Retinal pigment epithelial cell (primary cell): ENCODE measurements around the gene MLF2.

Experiments
- DNase-seq: peaks from one replicate; pipeline ENCODE4 v3.0.0-alpha.2; 2010; ENCODE audit warnings: low read depth
- H3K4me3 ChIP-seq: 2 replicates; pipeline ENCODE4 v1.5.1; 2011; ENCODE audit warnings: mild to moderate bottlenecking, low read length, control low read depth, moderate library complexity
- TF ChIP-seq, protein P1 (sequence below): conservative IDR thresholded peaks from 2 replicates; pipeline ENCODE4 v1.5.1; 2011; ENCODE audit warnings: low read depth, low read length, control low read depth, inconsistent platforms

MLF2 gene

GRCh38 chr12:6790496-6791150 is 37.7 kb upstream of the MLF2 start:
- TF ChIP-seq, protein P1, sequence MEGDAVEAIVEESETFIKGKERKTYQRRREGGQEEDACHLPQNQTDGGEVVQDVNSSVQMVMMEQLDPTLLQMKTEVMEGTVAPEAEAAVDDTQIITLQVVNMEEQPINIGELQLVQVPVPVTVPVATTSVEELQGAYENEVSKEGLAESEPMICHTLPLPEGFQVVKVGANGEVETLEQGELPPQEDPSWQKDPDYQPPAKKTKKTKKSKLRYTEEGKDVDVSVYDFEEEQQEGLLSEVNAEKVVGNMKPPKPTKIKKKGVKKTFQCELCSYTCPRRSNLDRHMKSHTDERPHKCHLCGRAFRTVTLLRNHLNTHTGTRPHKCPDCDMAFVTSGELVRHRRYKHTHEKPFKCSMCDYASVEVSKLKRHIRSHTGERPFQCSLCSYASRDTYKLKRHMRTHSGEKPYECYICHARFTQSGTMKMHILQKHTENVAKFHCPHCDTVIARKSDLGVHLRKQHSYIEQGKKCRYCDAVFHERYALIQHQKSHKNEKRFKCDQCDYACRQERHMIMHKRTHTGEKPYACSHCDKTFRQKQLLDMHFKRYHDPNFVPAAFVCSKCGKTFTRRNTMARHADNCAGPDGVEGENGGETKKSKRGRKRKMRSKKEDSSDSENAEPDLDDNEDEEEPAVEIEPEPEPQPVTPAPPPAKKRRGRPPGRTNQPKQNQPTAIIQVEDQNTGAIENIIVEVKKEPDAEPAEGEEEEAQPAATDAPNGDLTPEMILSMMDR, result no peak
- no peak overlapping the region for H3K4me3 ChIP-seq
- no peak for DNase-seq

DNA sequence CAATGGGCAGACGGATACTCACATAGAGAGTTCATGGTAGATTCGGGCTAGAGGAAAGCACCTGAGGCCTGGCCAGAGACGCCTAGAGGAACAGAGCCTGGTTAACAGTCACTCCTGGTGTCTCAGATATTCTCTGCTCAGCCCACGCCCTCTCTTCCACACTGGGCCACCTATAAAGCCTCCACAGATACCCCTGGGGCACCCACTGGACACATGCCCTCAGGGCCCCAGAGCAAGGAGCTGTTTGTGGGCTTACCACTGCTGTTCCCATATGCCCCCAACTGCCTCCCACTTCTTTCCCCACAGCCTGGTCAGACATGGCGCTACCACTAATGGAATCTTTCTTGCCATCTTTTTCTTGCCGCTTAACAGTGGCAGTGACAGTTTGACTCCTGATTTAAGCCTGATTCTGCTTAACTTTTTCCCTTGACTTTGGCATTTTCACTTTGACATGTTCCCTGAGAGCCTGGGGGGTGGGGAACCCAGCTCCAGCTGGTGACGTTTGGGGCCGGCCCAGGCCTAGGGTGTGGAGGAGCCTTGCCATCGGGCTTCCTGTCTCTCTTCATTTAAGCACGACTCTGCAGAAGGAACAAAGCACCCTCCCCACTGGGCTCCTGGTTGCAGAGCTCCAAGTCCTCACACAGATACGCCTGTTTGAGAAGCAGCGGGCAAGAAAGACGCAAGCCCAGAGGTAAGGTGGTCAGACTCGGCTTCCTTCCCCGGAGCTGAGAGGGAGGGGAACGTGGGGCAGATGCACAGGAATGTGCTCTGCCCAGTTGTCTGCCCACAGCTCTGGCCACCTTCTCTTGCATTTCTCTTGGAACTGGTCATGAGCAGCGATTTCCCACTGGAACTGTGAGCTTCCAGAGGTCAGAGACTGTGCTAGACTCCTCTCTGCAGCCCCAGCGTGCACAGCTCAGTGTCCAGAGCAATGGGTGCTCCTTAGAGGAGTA is 36.3 kb upstream of the MLF2 start, which contains the start of gene CD4:
TSS of gene CD4 (plus strand) at position 557 of the 953 bp plus-strand sequence. CDS start 10,611 bp downstream, outside the sequence.
- H3K4me3 ChIP-seq, result no peak within 1 kb of the TSS
- TF ChIP-seq, protein P1, result no peak
- DNase-seq, result no peak

DNA sequence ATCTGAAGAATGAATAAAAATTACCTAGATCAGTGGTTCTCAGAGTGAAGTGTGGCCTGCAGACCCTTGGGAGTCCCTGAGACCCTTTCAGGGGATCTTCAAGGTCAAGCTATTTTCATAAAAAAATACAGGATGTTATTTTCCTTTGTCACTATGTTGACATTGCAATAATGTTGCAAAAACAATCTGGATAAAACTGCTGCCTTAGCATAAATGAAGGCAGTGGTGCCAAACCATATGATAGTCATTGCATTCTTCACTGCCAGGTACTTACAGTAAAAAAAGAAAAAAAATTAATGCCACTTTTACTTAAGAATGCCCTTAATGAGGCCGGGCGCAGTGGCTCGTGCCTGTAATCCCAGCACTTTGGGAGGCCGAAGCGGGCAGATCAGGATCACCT is 34.4 kb upstream of the MLF2 start:
- H3K4me3 ChIP-seq, result no peak overlapping the region
- TF ChIP-seq, protein P1, result no peak
- DNase-seq, result no peak

DNA sequence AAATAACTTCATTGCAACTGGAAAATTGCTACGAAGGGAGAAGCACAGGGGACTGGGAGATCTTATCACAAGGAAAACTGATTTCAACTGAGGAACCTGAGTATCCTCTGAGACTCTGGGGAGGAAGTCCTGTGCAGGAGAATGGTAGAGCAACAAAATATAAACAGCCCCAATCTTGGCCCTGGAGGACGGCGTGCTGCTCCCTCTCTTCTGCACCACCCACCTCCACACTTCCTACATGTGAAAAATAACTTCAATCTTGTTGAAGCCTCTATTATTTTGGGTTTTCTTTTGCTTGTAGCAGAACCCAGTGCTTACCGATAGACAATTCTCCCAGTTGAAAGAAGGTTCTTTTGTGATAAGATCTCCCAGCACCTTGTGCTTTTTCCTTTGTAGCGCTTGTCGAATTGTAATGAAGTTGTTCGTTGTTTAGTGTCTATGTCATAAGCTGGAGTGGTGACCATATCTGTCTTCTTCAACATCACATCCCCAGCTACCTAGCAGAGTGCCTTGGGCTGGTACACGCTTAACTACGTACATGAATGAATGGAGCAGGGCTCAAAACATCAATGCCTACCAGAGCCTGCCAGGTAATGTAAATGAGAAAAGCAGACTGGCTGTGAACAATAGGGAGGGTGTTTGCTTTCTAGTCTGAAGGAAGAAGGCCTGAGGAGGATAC is 33.6 kb upstream of the MLF2 start:
- no peak overlapping the region for H3K4me3 ChIP-seq
- no peak for DNase-seq

GRCh38 chr12:6784761-6785160 is 31.8 kb upstream of the MLF2 start:
- TF ChIP-seq, protein P1, result no peak
- no peak overlapping the region for H3K4me3 ChIP-seq
- no peak for DNase-seq

More for the DNA sequence above, 33.6 kb upstream of the MLF2 start:
- TF ChIP-seq, protein P1, result no peak

GRCh38 chr12:6784296-6784695 is 31.4 kb upstream of the MLF2 start:
- no peak overlapping the region for H3K4me3 ChIP-seq
- TF ChIP-seq, protein P1, result no peak
- no peak for DNase-seq
